Measurements from ENCODE around the gene PMIS2.
A peak's percentile ranks its signal among the peaks of the same experiment; 100 is the strongest.

Gene PMIS2

GRCh38 chr19:35585848-35586247, at the start of gene PMIS2:
Gene PMIS2 (plus strand): TSS chr19:35586173. CDS start chr19:35586260, 87 bp downstream.
- DNase-seq: no peak

- DNase-seq: no peak
These were observed 46.7 kb upstream of the PMIS2 start for GRCh38 chr19:35539314-35539713.

GRCh38 chr19:35539850-35540249, 46.1 kb upstream of the PMIS2 start:
- DNase-seq: no peak

- DNase-seq: no peak
These were observed 45.5 kb upstream of the PMIS2 start for GRCh38 chr19:35540356-35540927.

GRCh38 chr19:35542209-35542608, 43.8 kb upstream of the PMIS2 start:
- DNase-seq: no peak

GRCh38 chr19:35543280-35544109, 42.5 kb upstream of the PMIS2 start:
- no peak for DNase-seq

- DNase-seq: no peak
These were observed 41.7 kb upstream of the PMIS2 start for GRCh38 chr19:35544110-35544802.

- DNase-seq: peak; percentile 83
These were observed 40.7 kb upstream of the PMIS2 start, which contains the start of gene TMEM147 for GRCh38 chr19:35545001-35545854. Gene TMEM147 (plus strand): TSS chr19:35545626. CDS start chr19:35545740, 114 bp downstream.

- DNase-seq: peak; percentile 25
These were observed 40.1 kb upstream of the PMIS2 start for GRCh38 chr19:35545855-35546381.

- no peak for DNase-seq
These were observed 39.4 kb upstream of the PMIS2 start for GRCh38 chr19:35546532-35546931.

GRCh38 chr19:35549174-35549788, 36.7 kb upstream of the PMIS2 start:
- peak; percentile 70 for DNase-seq

- DNase-seq: no peak
These were observed 36.0 kb upstream of the PMIS2 start for GRCh38 chr19:35549879-35550523.

GRCh38 chr19:35551091-35551810, 34.7 kb upstream of the PMIS2 start:
- DNase-seq: no peak

- DNase-seq: no peak
These were observed 33.2 kb upstream of the PMIS2 start for GRCh38 chr19:35552534-35553384.

GRCh38 chr19:35553385-35554000, 32.5 kb upstream of the PMIS2 start:
- no peak for DNase-seq

- DNase-seq: no peak
These were observed 31.9 kb upstream of the PMIS2 start for GRCh38 chr19:35554076-35554475.

- DNase-seq: peak; percentile 15
These were observed 30.5 kb upstream of the PMIS2 start for GRCh38 chr19:35555301-35556005.

GRCh38 chr19:35556025-35556590, 29.9 kb upstream of the PMIS2 start:
- no peak for DNase-seq

All from NCI-H1105 treated with DMSO at 0.1 percent for 48 hours (cell line).